ENCODE results near the gene DNM1L. TPM values are rescaled to one million over a fixed set of nuclear protein-coding genes. Genes with fewer than 3 reads are reported as not detected.
A peak's percentile ranks its signal among the peaks of the same experiment; 100 is the strongest.

DNM1L gene
- total and polyA plus RNA-seq, 9 of the 15 experiments (the other 6 are each of a cell fraction or from before 2014, with no cell fraction given) = 24.1 to 82.8 (median 61.5) TPM

- H3K9me1 ChIP-seq (ENCODE audit: control insufficient read depth, insufficient read depth, low read length) = no peaks in the 10 kb centered on the region
- CTCF ChIA-PET (ENCODE audit: low intra/inter-chr PET ratio) = no interaction called here
- FAIRE-seq = peak; percentile 48
- ATAC-seq = no peak; the same call in 1 of the 3 replicates
- BruUV-seq (replicated peaks) = no TSS peak
- H3K4me3 ChIP-seq = no peak overlapping the region
- intact Hi-C loops (cut with micrococcal nuclease) = no loop called here
- POLR2A ChIA-PET = interaction anchor here (1.1 kb wide), 1 partner anchor 22 kb away, joined by 3 read pairs; no protein-coding TSS in a partner anchor
- H3K4me1 ChIP-seq (replicated peaks in 1 of 2; ENCODE audit: control insufficient read depth in 2 of 2, insufficient read depth in 2 of 2, low read length in 2 of 2) = peaks cover 0 to 12% of the 10 kb centered on the region in 2 experiments; a peak in 3 of 5 replicates
- H3K27ac ChIP-seq (ENCODE audit: extremely low read depth, low read depth, low read length) = no peak overlapping the region
- WGBS (ENCODE audit: insufficient coverage, low coverage, missing lambda C conversion rate) = 72% methylated on average over 1 of the region's 1 CpG
- no peak overlapping the region for H2AFZ ChIP-seq (ENCODE audit: low read depth, low read length)
- H3K9ac ChIP-seq (ENCODE audit: insufficient read depth in 1 of 2, low read depth in 2 of 2, low read length in 2 of 2) = no peak overlapping the region
- TF ChIP-seq ZNF316 (IDR thresholded peaks at IDR 0.05) (0 out of 2 replicates have a peak, but pooled peaks have one; percentile 5), ZNF445 (CRISPR knock-in tag; IDR thresholded peaks at IDR 0.05; ENCODE audit: low read depth) (no peak)
- no peak overlapping the region for H3K4me2 ChIP-seq (ENCODE audit: insufficient read depth, low read length)
- H3K27me3 ChIP-seq (ENCODE audit: control insufficient read depth in 2 of 2, insufficient read depth in 2 of 2, low read length in 2 of 2) = no peaks in the 10 kb centered on the region
- no peaks in the 10 kb centered on the region for H3K9me3 ChIP-seq (replicated peaks; ENCODE audit: control insufficient read depth, insufficient read depth, low read depth, low read length)
- in situ Hi-C loops (cut with MboI) = no loop called here
- H3K79me2 ChIP-seq (ENCODE audit: control insufficient read depth, insufficient read depth, low read length) = peaks cover 24% of the 10 kb centered on the region
- H4K20me1 ChIP-seq (replicated peaks; ENCODE audit: control insufficient read depth, insufficient read depth, low read length) = no peaks in the 10 kb centered on the region
- no peak for DNase-seq (ENCODE audit: extremely low read depth in 1 of 4, low spot score in 3 of 4)
- peaks cover 15% of the 10 kb centered on the region; the same call in 2 of the 3 replicates for H3K36me3 ChIP-seq (ENCODE audit: control insufficient read depth, insufficient read depth, low read length)
Measured at GRCh38 chr12:32702946-32703345, 23.8 kb downstream of the DNM1L start.

DNA sequence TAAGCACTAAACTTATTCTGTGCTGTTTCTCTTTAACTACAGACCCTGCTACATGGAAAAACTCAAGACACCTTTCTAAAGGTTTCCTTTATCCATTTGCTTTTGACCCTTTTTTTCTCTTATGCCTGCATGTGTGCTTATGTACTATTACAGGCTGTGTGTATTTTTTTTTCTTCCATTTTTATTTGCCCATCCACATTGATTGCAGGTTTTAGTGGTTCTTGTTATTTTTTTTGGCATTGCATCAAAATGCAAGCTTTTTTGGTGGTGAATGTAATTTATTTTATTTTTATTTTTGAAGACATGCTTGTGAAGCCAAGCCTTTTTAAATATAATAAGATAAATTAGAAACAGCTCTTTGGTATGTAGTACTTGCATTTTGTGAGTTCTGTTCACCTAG lies 26.7 kb downstream of the DNM1L start:
- ChIA-PET CTCF (ENCODE audit: low intra/inter-chr PET ratio) (interaction anchor here (0.5 kb wide), 1 partner anchor 256 kb away, joined by 6 read pairs; no protein-coding TSS in a partner anchor), POLR2A (interaction anchor here (0.7 to 1.5 kb wide), 4 partner anchors 16 to 215 kb away, joined by 3 to 5 read pairs (median 3); partner anchors contain the start of gene YARS2)
- no TSS peak for BruUV-seq (replicated peaks)
- H3K79me2 ChIP-seq (ENCODE audit: control insufficient read depth, insufficient read depth, low read length) = 0 out of 3 replicates have a peak, but pooled peaks cover 8% of the 10 kb centered on the region
- H3K9me3 ChIP-seq (replicated peaks; ENCODE audit: control insufficient read depth, insufficient read depth, low read depth, low read length) = no peaks in the 10 kb centered on the region
- no peak overlapping the region; a peak in 1 of 4 replicates for H3K9ac ChIP-seq (ENCODE audit: insufficient read depth in 1 of 2, low read depth in 2 of 2, low read length in 2 of 2)
- DNase-seq (ENCODE audit: extremely low read depth in 1 of 4, low spot score in 3 of 4) = no peak
- no peaks in the 10 kb centered on the region for H3K27me3 ChIP-seq (ENCODE audit: control insufficient read depth in 2 of 2, insufficient read depth in 2 of 2, low read length in 2 of 2)
- H3K9me1 ChIP-seq (ENCODE audit: control insufficient read depth, insufficient read depth, low read length) = no peaks in the 10 kb centered on the region
- in situ Hi-C loops (cut with MboI) = no loop called here
- TF ChIP-seq GTF2A2 (tag; IDR thresholded peaks at IDR 0.05) = no peak
- TF ChIP-seq ASH1L (IDR thresholded peaks at IDR 0.05; ENCODE audit: borderline replicate concordance, low read depth, partially characterized antibody) = no peak
- TF ChIP-seq BCOR (IDR thresholded peaks at IDR 0.05) = no peak
- no peak for ATAC-seq
- no peak overlapping the region for H3K4me3 ChIP-seq
- H3K27ac ChIP-seq (ENCODE audit: extremely low read depth, low read depth, low read length) = peak overlapping the region; percentile 22; the same call in 1 of the 3 replicates
- H3K4me1 ChIP-seq (replicated peaks in 1 of 2; ENCODE audit: control insufficient read depth in 2 of 2, insufficient read depth in 2 of 2, low read length in 2 of 2) = peaks cover 0 to 12% of the 10 kb centered on the region in 2 experiments; a peak in 3 of 5 replicates
- H3K36me3 ChIP-seq (ENCODE audit: control insufficient read depth, insufficient read depth, low read length) = peaks cover 33% of the 10 kb centered on the region; the same call in 2 of the 3 replicates
- no peak for FAIRE-seq
- intact Hi-C loops (cut with micrococcal nuclease) = no loop called here
- H2AFZ ChIP-seq (ENCODE audit: low read depth, low read length) = no peak overlapping the region
- H4K20me1 ChIP-seq (replicated peaks; ENCODE audit: control insufficient read depth, insufficient read depth, low read length) = no peaks in the 10 kb centered on the region
- H3K4me2 ChIP-seq (ENCODE audit: insufficient read depth, low read length) = peak overlapping the region; percentile 9; the same call in 1 of the 2 replicates
